GM18873 (cell line): Measurements from ENCODE around the gene PTEN.
"Not testable (repeated sequence)": the region's sequence is repeated elsewhere in the genome, so short reads cannot be mapped to it uniquely, and the experiment has no call there.

Experiments used
- ATAC-seq: cut with Tn5 transposase; IDR thresholded peaks from one replicate; pipeline ENCODE4 v1.9.1; 2021; ENCODE audit warnings: mild to moderate bottlenecking, moderate library complexity, moderate number of reproducible peaks; ENCODE audit not compliant: unreplicated experiment, low FRiP score

Gene PTEN

GRCh38 chr10:87844837-87845623 is 18.4 kb upstream of the PTEN start:
- no peak for ATAC-seq

GRCh38 chr10:87845624-87845998 is 17.8 kb upstream of the PTEN start:
- ATAC-seq: no peak

- ATAC-seq: no peak
Observed at GRCh38 chr10:87846023-87846422, 17.4 kb upstream of the PTEN start.

GRCh38 chr10:87846711-87847110 is 16.7 kb upstream of the PTEN start:
- ATAC-seq: not testable (repeated sequence)

- ATAC-seq: no peak
Observed at GRCh38 chr10:87847550-87847949, 15.9 kb upstream of the PTEN start.

GRCh38 chr10:87849001-87849400 is 14.4 kb upstream of the PTEN start:
- no peak for ATAC-seq

GRCh38 chr10:87850742-87851205 is 12.7 kb upstream of the PTEN start:
- ATAC-seq: no peak

- no peak for ATAC-seq
Observed at GRCh38 chr10:87852089-87852488, 11.3 kb upstream of the PTEN start.

GRCh38 chr10:87855247-87855646 is 8.2 kb upstream of the PTEN start:
- not testable (repeated sequence) for ATAC-seq

- ATAC-seq: not testable (repeated sequence)
Observed at GRCh38 chr10:87855665-87856064, 7.8 kb upstream of the PTEN start.

GRCh38 chr10:87860156-87860795 is 3.1 kb upstream of the PTEN start:
- ATAC-seq: no peak

GRCh38 chr10:87860816-87861403 is 2.5 kb upstream of the PTEN start:
- ATAC-seq: no peak

GRCh38 chr10:87861566-87861952 is 1.9 kb upstream of the PTEN start:
- ATAC-seq: peak; percentile 23

GRCh38 chr10:87861953-87862678 is 1.3 kb upstream of the PTEN start:
- ATAC-seq: peak; percentile 56

- ATAC-seq: peak; percentile 4
Observed at GRCh38 chr10:87862679-87863052, 759 bp upstream of the PTEN start.

GRCh38 chr10:87863951-87864495 is 598 bp downstream of the PTEN start:
- ATAC-seq: not testable (repeated sequence)

GRCh38 chr10:87864496-87865059 is 1.2 kb downstream of the PTEN start:
- no peak for ATAC-seq

GRCh38 chr10:87865241-87865881 is 1.9 kb downstream of the PTEN start:
- ATAC-seq: no peak

GRCh38 chr10:87866412-87866974 is 3.1 kb downstream of the PTEN start:
- ATAC-seq: no peak

GRCh38 chr10:87867453-87867852 is 4.0 kb downstream of the PTEN start:
- ATAC-seq: no peak
